ENCODE measurements around the gene INPP5E.

DNA sequence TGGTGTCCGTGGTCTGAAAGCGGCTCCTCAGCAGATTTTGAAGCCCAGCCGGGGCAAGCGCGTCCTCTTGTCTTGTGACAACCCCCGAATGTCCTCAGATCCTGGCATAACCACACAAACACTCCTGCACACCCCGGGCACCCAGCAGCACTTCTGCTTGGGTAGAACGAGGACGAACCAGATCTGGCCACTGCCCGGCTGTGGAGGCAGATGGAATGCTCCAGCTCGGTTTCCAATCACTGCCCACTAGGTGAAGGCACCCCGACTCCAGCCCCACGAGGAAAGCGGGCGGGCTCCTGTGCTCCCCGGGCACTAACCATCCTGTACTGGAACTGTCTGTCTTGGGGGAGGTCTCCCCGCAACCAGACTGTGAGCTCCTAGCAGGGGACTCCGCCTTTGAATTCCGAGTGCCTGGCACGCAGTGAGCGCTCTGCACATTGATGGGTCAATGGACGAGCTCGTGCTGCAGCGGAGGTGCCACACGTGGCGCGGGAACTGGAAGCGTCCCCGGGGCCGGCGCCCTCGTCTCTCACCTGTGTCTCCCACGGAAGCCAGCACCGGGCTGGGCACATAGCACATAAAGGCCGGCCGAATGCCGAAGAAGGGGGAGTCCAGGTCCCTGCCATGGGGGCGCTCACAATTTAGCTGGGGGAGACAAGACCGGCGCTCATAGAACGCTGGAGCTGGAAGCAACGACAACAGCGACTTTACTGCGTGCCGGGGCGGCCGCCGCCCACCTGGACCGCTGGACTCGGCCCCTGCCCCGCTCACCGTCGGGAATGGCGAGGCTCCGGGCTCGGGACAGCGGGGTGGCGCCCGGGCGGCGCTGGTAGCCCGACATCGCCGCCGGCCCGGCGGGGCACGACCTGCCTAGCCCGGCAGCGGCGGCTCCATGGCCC is 29.8 kb downstream of the INPP5E start:
- TF ChIP-seq EP300 (IDR thresholded peaks at IDR 0.05) (no peak), POLR2A (IDR thresholded peaks at IDR 0.05) (no peak), POLR2AphosphoS5 (IDR thresholded peaks at IDR 0.05) (no peak)
- TF ChIP-seq, protein P1, sequence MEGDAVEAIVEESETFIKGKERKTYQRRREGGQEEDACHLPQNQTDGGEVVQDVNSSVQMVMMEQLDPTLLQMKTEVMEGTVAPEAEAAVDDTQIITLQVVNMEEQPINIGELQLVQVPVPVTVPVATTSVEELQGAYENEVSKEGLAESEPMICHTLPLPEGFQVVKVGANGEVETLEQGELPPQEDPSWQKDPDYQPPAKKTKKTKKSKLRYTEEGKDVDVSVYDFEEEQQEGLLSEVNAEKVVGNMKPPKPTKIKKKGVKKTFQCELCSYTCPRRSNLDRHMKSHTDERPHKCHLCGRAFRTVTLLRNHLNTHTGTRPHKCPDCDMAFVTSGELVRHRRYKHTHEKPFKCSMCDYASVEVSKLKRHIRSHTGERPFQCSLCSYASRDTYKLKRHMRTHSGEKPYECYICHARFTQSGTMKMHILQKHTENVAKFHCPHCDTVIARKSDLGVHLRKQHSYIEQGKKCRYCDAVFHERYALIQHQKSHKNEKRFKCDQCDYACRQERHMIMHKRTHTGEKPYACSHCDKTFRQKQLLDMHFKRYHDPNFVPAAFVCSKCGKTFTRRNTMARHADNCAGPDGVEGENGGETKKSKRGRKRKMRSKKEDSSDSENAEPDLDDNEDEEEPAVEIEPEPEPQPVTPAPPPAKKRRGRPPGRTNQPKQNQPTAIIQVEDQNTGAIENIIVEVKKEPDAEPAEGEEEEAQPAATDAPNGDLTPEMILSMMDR (IDR thresholded peaks at IDR 0.05) = no peak
